GM21786 (cell line): ENCODE results near the gene MAP3K9.

Experiments used
- ATAC-seq: cut with Tn5 transposase; IDR thresholded peaks from one replicate; pipeline ENCODE4 v1.9.1; 2021; ENCODE audit not compliant: unreplicated experiment

MAP3K9 gene

GRCh38 chr14:70788898-70789297, 20.4 kb downstream of the MAP3K9 start:
- no peak for ATAC-seq

- no peak for ATAC-seq
Observed at GRCh38 chr14:70785556-70785955, 23.8 kb downstream of the MAP3K9 start.

DNA sequence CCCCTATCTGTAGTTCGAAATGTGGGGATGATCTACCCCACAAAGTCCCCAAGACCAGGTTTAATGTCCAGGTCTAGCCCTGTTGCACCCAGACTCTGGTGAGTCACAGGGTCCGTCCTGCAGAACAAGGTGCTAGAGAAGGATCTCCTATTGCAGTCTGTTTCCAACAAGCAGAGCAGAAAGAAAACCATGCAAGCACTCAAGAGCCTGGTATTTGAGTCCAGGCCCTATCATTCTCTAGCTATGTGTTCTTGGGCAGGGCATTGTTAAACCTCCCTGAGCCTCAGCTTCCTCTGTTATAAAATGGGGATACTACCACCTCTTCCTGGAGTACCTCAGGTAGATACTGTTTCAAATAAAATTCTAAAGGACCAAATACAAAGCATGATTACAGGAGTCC, 24.4 kb downstream of the MAP3K9 start:
- no peak for ATAC-seq

DNA sequence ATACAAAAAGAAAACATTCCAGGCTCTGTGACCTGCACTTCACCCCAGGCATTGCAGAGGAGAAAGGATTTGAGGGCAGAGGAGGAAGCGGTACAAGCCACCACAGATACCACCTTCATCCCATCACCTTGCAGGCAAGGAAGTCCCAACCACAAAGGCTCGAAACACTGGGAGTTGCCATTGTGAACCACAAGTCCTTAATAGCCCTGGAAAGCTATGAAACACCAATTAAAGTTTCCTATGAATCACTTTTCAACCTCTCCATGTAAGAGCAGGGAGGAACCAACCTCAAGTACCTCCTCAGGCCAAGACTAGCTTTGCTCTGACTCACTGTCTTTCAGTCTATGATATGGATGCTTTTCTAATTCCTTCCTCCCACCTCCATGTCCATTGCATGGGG, 27.0 kb downstream of the MAP3K9 start:
- ATAC-seq: no peak

DNA sequence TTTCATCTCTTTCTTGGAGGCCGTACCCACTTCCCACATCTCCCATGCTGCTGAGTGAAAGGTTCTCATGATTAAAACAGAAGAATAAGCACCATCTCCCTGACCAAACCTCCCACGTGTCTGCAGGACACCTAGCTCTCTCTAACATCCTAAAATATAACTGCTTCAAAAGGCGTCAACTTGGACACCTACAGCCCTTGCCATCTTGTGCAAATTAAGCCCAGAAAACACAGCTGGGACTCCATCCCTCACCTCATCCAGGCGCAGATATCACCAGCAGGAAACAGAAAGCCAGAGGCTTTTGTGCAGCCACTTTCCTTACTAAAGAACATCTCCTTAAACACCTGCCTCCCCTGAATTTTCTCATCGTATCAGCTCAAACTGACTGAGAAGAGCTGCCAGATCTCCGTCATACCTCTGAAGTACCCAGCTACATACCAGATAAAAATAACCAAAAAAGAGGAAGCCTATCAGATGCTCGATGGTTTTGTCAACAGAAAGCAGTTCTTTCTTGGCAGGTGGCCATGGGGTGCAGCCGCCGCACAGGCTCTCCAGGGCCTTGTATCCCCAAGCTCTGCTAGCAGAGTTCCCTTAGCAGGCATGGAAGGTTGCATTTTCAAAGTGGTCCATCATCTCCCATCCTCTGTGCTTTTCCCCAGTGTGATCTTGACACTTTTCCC, 28.8 kb downstream of the MAP3K9 start:
- ATAC-seq: peak; percentile 80

DNA sequence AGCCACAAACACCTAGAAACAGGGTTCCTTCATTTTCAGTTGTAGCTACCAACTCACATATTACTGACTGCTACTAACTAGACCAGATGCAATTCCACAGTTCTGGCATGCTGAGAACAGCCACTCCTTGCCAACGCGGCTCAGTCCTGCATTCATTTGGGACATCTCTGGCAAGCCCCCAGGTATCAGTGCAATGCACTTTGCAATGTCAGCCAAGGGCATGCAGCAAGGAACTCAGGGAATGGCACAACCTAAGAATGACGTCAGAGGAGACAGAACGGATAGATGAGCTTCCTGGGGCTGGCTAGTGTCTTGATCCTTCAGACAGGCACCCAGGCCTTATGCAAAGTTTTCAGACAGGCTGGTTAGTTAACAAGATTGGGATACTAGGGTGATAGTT, 29.6 kb downstream of the MAP3K9 start:
- ATAC-seq: no peak

GRCh38 chr14:70776197-70776596, 33.1 kb downstream of the MAP3K9 start:
- ATAC-seq: peak; percentile 58

GRCh38 chr14:70773182-70773862, 36.0 kb downstream of the MAP3K9 start:
- ATAC-seq: no peak

- ATAC-seq: no peak
Observed at GRCh38 chr14:70771781-70772212, 37.5 kb downstream of the MAP3K9 start.

DNA sequence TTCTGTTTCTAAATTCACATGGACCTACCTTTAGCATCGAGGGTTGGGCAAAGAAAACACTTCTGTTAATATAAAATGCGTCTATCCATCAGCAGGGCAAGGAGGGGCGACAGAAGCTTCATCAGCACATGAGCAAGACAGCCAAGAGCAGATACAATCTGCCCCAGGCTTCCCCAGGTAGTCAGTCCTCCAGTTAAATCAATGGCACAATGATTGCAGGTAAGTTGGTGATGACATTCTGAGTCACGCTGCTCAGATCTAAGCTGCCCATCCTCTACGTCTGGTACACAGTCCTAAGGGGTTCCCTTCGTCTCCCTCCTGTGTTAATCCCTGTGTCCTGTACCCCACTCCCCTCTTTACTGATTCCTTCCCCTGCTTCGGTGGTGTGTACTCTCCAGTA, 38.8 kb downstream of the MAP3K9 start:
- no peak for ATAC-seq

GRCh38 chr14:70759398-70759797, 49.9 kb downstream of the MAP3K9 start:
- no peak for ATAC-seq

DNA sequence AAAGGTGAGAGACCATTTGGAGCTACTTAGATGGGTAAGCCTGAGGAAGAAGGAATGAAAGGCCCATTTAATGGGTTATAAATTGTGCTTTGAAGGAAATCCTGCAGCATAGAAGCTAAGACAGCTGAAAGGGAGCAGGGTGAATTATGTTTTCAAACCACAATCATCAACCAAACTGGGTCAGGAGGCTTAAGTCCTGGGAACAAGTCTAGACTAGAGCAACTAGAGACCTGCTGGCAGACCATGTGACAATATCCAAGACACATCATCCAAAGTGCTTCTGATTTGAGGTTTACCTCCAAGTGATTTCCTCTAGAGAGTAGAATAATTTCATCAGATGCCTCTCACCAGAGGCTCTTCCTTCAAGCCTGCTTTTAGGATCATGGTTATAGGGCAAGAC, 53.7 kb downstream of the MAP3K9 start:
- ATAC-seq: no peak

DNA sequence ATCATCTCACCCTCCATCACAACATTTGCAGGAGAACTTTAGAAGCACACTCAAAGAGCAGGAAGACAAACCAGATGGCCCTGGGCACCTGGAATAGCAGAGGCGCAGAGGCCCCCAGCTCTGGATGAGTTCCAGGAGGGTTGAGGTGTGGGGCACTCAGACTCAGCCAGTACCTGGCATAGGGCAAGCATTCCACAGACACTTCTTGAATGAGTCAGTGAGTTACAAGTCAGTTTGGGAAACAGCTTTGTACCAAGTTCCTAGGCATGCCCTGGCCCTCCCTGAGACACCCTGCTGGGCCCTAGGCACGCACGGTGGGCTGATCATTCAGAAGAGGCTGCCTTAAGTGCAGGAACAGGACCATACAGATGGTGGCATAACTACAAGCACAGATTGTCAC, 54.3 kb downstream of the MAP3K9 start:
- ATAC-seq: no peak

DNA sequence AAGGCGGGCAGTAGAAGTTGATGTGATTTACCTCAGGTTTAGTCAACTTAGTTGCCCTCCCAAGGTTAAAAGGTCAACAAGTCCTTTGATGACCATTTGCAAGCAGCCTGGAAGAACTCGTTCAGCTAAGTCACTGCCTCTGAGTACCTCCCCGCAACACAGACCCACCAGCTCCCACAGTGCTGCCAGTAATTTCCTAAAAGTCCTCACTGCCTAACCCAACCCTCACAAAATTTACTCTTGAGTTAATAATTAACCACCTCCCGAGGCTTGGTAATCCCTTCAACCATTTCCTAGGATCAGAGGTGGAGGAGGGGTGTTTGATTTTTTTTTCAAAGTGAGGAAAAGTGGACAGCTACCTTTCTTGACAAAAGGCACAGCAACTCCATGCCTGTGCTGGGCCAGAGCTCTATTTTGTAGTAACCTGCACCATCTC, 55.8 kb downstream of the MAP3K9 start:
- no peak for ATAC-seq

- ATAC-seq: no peak
Observed at GRCh38 chr14:70748422-70748821, 60.9 kb downstream of the MAP3K9 start.

GRCh38 chr14:70744641-70745040, 64.7 kb downstream of the MAP3K9 start:
- no peak for ATAC-seq

- no peak for ATAC-seq
Observed at GRCh38 chr14:70742316-70742715, 67.0 kb downstream of the MAP3K9 start.

- ATAC-seq: no peak
Observed at GRCh38 chr14:70741482-70741881, 67.8 kb downstream of the MAP3K9 start.

DNA sequence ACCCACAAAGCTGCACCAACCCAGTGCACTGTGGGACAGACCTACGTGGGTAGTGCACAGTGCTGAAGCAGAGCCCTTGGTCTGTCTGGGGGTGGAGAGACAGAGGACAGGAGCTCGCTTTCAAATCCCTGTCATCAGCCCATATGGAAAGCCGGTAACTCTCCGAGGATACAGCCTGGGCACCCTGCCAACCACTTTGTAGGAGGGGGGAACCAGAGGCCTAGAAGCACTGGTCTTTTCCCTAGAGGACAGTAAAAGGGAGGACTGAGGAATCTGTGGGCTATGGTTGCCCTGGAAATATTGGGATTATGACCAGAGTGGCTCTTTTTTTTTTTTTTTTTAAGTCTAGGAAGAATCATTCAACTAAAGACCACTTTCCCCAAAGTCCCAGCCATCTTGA, 74.3 kb downstream of the MAP3K9 start:
- ATAC-seq: no peak

DNA sequence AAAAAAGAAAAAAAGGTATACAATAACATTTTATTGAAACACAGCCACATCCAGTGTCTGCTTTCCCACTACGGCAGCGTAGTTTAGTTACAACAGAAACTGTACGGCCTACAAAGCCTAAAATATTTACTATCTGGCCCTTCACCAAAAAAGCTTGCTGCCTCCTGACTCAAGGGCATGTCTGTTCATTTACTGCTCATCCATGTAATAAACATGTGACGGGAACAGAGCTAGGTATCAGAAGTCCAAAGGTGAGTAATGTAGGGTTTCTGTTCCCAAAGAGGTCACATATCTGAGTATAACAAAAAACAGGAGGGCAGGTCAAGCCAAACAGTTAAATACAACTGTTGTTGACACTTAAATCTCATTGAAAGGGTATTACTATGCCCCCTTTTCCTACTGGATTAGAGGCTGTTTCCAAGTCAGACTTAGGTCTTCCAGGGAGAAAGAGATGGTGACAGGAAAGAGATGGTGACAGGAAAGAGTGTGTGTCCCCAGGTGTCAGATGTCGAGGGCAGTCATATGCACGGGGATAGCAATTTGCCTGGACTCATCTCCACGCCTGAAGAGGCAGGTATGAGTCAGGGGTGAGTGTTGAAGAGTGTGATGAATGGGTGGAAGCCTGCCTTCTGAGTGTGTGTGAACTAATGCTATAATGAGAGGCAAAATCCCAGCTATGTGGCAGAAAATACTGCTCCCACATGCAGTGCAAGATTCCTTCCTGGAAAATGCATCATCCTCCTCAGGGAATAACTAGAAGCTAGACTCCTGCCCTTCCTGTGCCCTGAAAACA, 77.7 kb downstream of the MAP3K9 start:
- ATAC-seq: no peak

DNA sequence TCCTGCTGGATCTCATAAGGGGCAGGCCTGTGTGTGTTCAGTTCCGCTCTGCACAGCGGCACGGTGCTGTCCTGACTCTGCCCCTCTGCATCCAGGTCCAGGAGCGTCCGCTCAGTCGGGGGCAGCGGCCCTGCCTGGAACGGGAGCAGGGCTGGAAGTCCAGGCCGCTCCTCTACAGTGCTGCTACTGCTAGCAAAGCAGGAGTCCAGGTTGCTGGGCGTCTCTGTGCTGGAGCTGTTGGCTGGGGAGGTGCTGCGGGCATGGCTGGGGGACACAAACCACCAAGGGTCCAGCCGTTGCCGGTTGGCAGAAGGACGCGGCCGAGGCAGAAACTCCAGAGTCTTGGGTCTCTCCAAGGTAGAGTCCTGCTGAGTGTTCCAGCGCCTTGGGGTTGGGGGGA, 78.9 kb downstream of the MAP3K9 start:
- no peak for ATAC-seq
